DMS53 treated with DMSO at 0.1 percent for 48 hours (cell line): Measurements from ENCODE around the gene ABR.
A peak's percentile ranks its signal among the peaks of the same experiment; 100 is the strongest.
"Not testable (repeated sequence)": the region's sequence is repeated elsewhere in the genome, so short reads cannot be mapped to it uniquely, and the experiment has no call there.

Source experiments
- DNase-seq: peaks from one replicate; lab custom pipeline; 2025; ENCODE audit not compliant: unreplicated experiment; lab: John Stamatoyannopoulos, UW

Gene ABR

DNA sequence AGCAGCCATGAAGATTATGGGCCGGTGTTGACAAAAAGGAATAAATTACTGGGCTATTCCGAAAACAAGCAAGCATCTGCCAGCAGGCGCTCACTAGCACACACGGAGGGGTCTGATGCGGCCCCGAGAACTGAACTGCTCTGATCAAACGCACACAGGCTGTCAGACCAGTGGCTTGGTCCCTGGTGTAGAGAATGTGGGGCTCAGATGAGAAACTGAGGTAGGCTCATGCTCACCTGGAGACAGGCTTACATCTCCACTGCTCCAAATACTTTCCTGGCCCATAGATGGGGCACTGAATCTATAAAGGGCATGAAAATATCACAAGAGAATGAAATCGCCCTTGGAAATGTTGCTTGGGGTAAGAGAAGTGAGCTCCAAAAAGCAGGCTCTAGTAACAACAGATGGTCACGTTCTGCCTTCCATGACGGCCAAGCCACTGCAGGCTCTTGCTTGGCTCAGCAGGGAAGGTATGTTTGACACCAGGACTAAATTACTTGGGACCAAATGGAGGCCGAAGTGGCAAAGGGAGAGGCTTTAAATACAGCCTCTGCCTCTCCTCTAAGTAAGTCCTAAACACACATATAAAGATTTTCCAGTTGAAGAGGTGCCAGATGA lies 5.4 kb downstream of the ABR start:
- DNase-seq = no peak

DNA sequence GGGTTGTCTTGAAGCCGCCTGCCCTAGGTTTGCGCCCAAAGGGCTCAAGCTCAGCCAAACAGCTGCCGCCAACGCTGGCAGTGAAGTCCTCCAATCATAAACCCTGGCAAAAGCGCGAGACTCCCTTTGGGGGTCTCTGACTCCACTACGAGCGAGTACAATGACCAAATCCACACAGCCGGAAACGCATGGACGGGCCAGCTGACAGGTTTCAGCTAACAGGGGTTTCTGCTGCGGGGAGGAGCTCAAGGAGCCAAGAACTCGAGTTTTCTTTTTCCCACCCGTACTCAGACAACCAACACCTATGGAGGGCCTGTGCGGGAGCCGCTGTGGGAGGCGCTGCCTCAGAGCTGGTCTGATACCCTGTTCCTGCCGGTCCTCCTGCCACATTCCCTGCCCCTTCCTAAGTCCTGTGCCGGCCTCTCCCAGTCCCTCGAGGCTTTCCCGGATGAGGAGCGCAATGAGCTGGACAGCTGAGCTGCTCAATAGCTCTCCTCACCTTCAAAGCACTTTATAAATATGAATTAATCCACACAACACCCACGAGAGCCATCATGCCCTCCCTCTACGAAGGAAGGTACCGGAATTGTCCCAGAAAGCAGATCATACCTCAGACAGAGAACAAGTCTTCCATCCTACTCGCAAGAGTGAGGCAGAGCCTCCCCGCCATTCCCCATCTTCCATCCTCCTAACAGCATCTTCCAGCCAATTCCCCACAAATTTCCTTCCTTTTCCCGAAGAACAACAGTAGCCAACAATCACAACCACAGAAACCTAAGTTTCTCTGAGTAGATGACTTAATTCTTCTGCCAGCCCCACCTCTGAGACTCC lies 6.1 kb downstream of the ABR start:
- no peak for DNase-seq

DNA sequence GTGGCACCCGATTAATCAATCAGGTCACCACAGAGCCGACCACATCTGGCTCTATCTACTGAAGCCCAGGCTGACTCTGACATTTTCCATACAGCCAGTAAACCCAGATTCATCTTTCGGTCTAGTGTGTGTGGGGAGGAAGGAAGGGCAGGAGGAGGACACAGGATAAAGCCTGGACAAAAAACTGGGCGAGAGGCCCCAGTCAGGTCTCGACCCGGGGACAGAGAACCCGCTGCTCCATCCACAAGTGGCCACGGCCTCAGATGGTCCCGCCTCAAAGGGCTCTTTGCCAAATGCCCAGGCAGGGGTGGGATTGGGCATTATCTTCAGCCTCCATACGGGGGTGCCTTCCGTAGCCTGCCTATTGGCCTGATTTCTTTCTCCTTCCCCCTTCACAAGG lies 7.8 kb downstream of the ABR start:
- no peak for DNase-seq

DNA sequence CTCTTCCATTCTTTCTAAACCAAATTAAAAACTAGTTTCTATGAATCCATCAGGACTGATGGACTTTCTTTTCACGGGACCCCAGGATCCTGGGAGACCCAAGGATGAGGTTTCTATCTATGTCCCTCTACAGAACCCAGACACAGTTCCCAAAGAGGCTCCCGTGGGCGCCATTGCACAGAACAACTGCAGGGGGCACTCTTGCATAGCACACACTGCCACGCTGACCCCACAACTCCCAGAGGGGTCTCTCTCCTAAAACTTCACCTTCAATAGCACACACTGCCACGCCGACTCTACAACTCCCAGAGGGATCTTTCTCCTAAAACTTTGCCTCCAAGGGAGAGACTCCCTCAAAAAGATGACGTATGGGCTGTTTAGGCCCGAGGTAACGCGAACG lies 9.0 kb downstream of the ABR start:
- DNase-seq = no peak

- DNase-seq = no peak
These were observed 9.9 kb downstream of the ABR start for GRCh38 chr17:1169929-1170312.

- DNase-seq = no peak
These were observed 10.4 kb downstream of the ABR start for GRCh38 chr17:1169221-1169928.

DNA sequence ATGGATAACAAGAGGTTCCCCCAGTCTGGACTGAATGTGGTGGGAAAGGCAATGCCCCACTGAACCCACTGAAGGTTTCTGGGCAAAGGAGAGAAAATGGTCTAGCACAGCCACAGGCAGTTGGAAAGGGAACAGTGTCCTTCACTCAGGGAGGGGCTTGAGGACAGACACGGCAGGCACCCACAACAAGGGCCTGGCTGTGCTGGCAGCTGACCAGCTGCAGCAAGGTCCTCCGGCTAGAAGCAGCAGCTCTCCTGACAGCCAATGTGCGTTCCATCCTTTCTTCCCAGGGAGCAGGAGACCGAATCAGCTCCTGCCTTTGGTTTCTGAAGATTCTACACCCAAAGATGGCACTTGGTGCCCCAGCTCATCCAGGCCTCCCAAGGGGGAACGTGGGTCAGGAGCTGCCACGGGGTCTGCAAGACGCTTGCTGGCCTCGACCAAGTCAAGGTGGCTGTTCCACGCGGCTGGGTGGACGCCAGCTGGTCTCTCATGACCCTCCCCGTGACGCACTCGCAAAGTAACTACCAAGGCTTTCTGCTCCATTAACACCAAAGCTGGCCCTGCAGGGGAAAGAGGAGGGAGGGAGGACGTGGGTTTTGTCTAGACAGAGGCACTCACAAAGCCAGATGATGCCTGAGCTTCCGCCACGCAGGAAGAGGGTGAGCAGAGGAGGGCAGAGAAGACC lies 11.1 kb downstream of the ABR start:
- no peak for DNase-seq

GRCh38 chr17:1166276-1166675 lies 13.5 kb downstream of the ABR start:
- DNase-seq = no peak

DNA sequence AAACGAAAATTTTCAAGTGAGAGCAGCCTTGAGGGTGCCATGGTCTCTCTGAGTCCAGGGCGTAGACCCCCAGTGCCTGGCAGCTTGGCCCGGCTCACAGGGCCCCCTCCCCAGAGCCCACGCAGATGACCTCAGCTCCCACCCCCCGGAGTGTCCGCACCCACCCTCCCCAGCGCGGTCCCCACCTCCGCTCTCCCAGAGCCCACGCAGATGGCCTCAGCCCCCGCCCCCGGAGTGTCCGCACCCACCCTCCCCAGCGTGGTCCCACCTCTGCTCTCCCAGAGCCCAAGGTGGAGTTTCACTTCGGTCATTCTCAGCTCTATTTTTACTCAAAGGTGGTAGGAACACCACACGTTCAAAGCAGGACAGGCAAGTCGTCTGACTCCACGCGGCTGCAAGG lies 13.9 kb downstream of the ABR start:
- no peak for DNase-seq

DNA sequence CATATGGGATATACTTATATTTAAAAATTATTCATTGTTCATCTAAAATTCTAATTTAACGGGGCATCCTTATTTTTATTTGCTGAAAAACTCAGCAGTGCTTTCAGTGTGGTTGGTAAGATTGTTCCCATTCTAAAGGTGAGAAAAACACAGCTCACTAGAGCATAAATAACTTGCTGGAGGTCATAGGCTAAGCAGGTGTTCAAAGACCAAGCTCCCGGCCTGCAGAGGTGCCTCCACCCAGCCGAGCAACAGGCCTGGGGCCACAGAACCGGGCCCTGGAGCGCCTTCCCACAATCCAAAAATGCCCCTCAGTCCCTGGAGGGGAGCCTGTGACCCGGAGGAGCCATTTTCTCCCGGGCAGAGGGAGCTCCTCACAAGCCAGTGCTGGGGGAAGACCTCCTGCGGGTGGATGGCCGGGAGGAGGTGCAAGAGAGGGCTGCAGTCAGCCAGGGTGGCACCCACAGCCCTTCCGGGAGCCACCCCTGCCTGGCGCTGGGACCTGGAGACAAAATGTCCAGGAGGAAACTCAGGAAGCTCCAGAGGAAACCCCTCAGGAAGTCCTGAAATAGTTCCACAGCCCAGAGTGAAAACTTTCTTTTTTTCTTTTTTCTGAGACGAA lies 14.7 kb downstream of the ABR start:
- DNase-seq = no peak

GRCh38 chr17:1162116-1162855 lies 17.5 kb downstream of the ABR start:
- DNase-seq = no peak

DNA sequence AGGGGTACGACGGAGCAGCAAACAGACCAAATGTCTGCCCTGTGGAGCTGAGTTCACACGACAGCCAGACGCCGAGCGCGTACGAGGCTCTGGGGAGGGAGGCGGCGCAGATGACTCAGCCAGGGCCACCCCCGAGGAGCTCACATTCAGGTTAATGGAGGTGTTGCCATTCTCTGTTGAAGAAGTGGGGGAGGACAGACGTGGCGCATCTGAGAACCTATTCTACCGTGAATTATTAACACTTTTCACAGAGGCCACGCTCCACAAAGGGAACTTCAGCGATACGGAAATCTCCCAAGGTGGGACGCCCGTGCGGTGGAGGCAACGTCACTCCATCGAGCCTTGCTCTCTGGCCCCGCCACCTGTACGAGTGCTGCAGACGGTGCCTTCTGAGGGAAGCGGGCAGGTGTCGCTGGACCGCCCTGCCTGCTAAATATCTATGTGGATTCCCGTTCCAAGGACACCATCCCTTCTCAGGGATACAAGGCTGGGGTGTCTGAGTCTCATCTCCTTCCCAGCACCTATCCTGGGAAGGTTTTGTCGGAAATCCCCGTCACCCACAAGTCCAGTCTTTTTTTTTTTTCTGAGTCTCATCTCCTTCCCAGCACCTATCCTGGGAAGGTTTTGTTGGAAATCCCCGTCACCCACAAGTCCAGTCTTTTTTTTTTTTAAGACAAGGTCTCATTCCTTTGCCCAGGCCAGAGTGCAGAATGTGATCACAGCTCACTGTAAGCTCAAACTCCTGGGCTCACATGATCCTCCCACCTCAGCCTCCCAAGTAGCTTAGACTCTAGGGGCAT lies 19.0 kb downstream of the ABR start:
- no peak for DNase-seq

DNA sequence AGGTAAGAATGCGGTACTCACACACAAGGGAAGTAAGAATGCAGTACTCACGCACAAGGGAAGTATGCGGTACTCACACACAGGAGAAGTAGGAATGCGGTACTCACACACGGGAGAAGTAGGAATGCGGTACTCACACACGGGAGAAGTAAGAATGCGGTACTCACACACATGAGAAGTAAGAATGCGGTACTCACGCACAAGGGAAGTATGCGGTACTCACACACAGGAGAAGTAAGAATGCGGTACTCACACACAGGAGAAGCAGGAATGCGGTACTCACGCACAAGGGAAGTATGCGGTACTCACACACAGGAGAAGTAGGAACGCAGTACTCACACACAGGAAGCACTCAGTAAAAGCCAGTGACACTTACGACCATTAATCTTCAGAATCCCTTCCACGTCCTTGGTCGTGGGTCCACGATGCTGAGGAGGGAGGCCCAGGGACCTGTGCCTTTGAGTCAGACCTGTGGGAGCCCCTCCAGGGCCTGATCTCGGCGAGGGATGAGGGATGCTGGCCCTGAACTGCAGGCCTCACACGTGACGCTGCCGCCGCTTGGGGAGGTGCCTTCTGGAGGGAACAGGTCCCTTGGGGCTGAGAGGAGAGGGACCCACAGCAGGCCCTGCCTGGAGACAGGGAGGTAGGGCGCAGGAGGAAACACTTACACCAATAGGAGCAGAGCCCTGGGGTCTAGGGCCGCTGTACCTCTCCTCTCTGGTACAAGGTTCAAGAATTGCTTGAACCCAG lies 20.2 kb downstream of the ABR start:
- no peak for DNase-seq

GRCh38 chr17:1158879-1159278 lies 20.9 kb downstream of the ABR start:
- DNase-seq = no peak

GRCh38 chr17:1156864-1157263 lies 22.9 kb downstream of the ABR start:
- no peak for DNase-seq

GRCh38 chr17:1154704-1155103 lies 25.1 kb downstream of the ABR start:
- no peak for DNase-seq

GRCh38 chr17:1153795-1154546 lies 25.8 kb downstream of the ABR start:
- DNase-seq = peak; percentile 52

GRCh38 chr17:1152582-1152981 lies 27.2 kb downstream of the ABR start:
- DNase-seq = not testable (repeated sequence)
